Trophoblast cell (in vitro differentiated cells and primary cell): ENCODE results near the gene KHDC4.
A peak's percentile ranks its signal among the peaks of the same experiment; 100 is the strongest.

Source experiments
- DNase-seq, 2 donors: peaks; one replicate each; pipeline ENCODE4 v3.0.0-alpha.2; 2016
- H2AFZ ChIP-seq: 2 replicates; pipeline ENCODE4 v1.6.1; 2013; ENCODE audit warnings: low read length, moderate library complexity, mild to moderate bottlenecking; ENCODE audit not compliant: insufficient read depth, poor library complexity
- H2AK5ac ChIP-seq: 2 replicates; pipeline ENCODE4 v1.6.1; 2013; ENCODE audit warnings: mild to moderate bottlenecking, low read length
- H2BK120ac ChIP-seq: 2 replicates; pipeline ENCODE4 v1.6.1; 2013; ENCODE audit warnings: low read length, mild to moderate bottlenecking, moderate library complexity; ENCODE audit not compliant: insufficient read depth, poor library complexity
- H2BK12ac ChIP-seq: 2 replicates; pipeline ENCODE4 v1.6.1; 2013; ENCODE audit warnings: mild to moderate bottlenecking, low read length, moderate library complexity
- H2BK5ac ChIP-seq: 2 replicates; pipeline ENCODE4 v1.6.1; 2013; ENCODE audit warnings: low read length, low read depth, moderate library complexity, mild to moderate bottlenecking; ENCODE audit not compliant: poor library complexity
- H3K14ac ChIP-seq: 2 replicates; pipeline ENCODE4 v1.6.1; 2013; ENCODE audit warnings: mild to moderate bottlenecking, low read length
- H3K18ac ChIP-seq: 2 replicates; pipeline ENCODE4 v1.6.1; 2013; ENCODE audit warnings: mild to moderate bottlenecking, low read length
- H3K23ac ChIP-seq: 2 replicates; pipeline ENCODE4 v1.6.1; 2013; ENCODE audit warnings: low read length
- H3K27ac ChIP-seq: 2 replicates; pipeline ENCODE4 v1.5.1; 2013; ENCODE audit warnings: low read depth, mild to moderate bottlenecking, inconsistent platforms, low read length, moderate library complexity
- H3K27me3 ChIP-seq: 2 replicates; pipeline ENCODE4 v1.6.1; 2013; ENCODE audit warnings: inconsistent platforms, mild to moderate bottlenecking, low read length, moderate library complexity; ENCODE audit not compliant: insufficient read depth
- H3K36me3 ChIP-seq, 2 experiments: 1 replicate in 1 of 2; 2 replicates in 1 of 2; pipeline ENCODE4 v1.6.1; 2013; ENCODE audit warnings: low read length in 2 of 2, mild to moderate bottlenecking in 2 of 2, moderate library complexity in 1 of 2; ENCODE audit not compliant: insufficient read depth in 2 of 2, control insufficient read depth in 1 of 2
- H3K4ac ChIP-seq: 2 replicates; pipeline ENCODE4 v1.6.1; 2013; ENCODE audit warnings: low read depth, mild to moderate bottlenecking, low read length, moderate library complexity
- H3K4me1 ChIP-seq, 2 experiments: 1 replicate in 1 of 2; 2 replicates in 1 of 2; pipeline ENCODE4 v1.6.1; 2013; ENCODE audit warnings: low read length in 2 of 2, mild to moderate bottlenecking in 2 of 2, moderate library complexity in 1 of 2; ENCODE audit not compliant: insufficient read depth in 2 of 2, control insufficient read depth in 1 of 2
- H3K4me2 ChIP-seq: 2 replicates; pipeline ENCODE4 v1.6.1; 2013; ENCODE audit warnings: inconsistent platforms, mild to moderate bottlenecking, low read length, moderate library complexity
- H3K4me3 ChIP-seq: 2 replicates; pipeline ENCODE4 v1.5.1; 2013; ENCODE audit warnings: mild to moderate bottlenecking, low read depth, low read length, inconsistent platforms
- H3K79me1 ChIP-seq: one replicate; pipeline ENCODE4 v1.6.1; 2013; ENCODE audit warnings: low read length
- H3K79me2 ChIP-seq: 2 replicates; pipeline ENCODE4 v1.6.1; 2013; ENCODE audit warnings: low read length, mild to moderate bottlenecking; ENCODE audit not compliant: control insufficient read depth, insufficient read depth, poor library complexity
- H3K9ac ChIP-seq: 2 replicates; pipeline ENCODE4 v1.6.1; 2013; ENCODE audit warnings: mild to moderate bottlenecking, low read length
- H3K9me3 ChIP-seq: 2 replicates; pipeline ENCODE4 v1.6.1; 2013; ENCODE audit warnings: low read depth, mild to moderate bottlenecking, control low read depth, inconsistent platforms, low read length; ENCODE audit not compliant: insufficient read depth
- H4K12ac ChIP-seq: 2 replicates; pipeline ENCODE4 v1.6.1; 2013; ENCODE audit warnings: low read depth, mild to moderate bottlenecking, low read length, moderate library complexity
- H4K8ac ChIP-seq: 2 replicates; pipeline ENCODE4 v1.6.1; 2013; ENCODE audit warnings: low read depth, mild to moderate bottlenecking, low read length, moderate library complexity
- H4K91ac ChIP-seq: one replicate; pipeline ENCODE4 v1.6.1; 2013; ENCODE audit warnings: low read depth, mild to moderate bottlenecking, low read length, moderate library complexity
- WGBS: extraction: QIAGEN DNeasy Blood & Tissue Kit; methylation state at CpG from one replicate; pipeline ENCODE4 v1.1.7; 2013; ENCODE audit warnings: missing lambda C conversion rate; ENCODE audit not compliant: insufficient read length, insufficient coverage; ENCODE audit errors: extremely low coverage; 5-methylcytosine and 5-hydroxymethylcytosine counted together

Gene KHDC4

GRCh38 chr1:155979597-155980343, 45.6 kb upstream of the KHDC4 start:
- H4K8ac ChIP-seq = peak overlapping the region; percentile 94
- peak overlapping the region; percentile 60 for H3K18ac ChIP-seq
- H4K12ac ChIP-seq = peak overlapping the region; percentile 76
- no peaks in the 10 kb centered on the region for H3K27me3 ChIP-seq
- peaks cover 32 to 46% of the 10 kb centered on the region in 2 experiments for H3K4me1 ChIP-seq
- no peak overlapping the region for H3K9ac ChIP-seq
- peak; percentile 31 to 40 for DNase-seq
- H3K36me3 ChIP-seq = no peaks in the 10 kb centered on the region
- no CpG with 5 or more reads among the region's 4 CpGs for WGBS
- peak overlapping the region; percentile 100 for H3K14ac ChIP-seq
- H2AK5ac ChIP-seq = peak overlapping the region; percentile 8
- H3K4me3 ChIP-seq = no peak overlapping the region
- peak overlapping the region; percentile 26 for H2BK120ac ChIP-seq
- peak overlapping the region; percentile 49 for H3K4ac ChIP-seq
- H3K27ac ChIP-seq = peak overlapping the region; percentile 94
- peak overlapping the region; percentile 99 for H4K91ac ChIP-seq
- peaks cover 31% of the 10 kb centered on the region for H3K79me1 ChIP-seq
- no peaks in the 10 kb centered on the region for H3K9me3 ChIP-seq
- H2BK12ac ChIP-seq = peak overlapping the region; percentile 81
- peak overlapping the region; percentile 87 for H2BK5ac ChIP-seq
- H3K23ac ChIP-seq = no peak overlapping the region
- H3K79me2 ChIP-seq = peaks cover 34% of the 10 kb centered on the region
- peak overlapping the region; percentile 84 for H3K4me2 ChIP-seq
- peak overlapping the region; percentile 4 for H2AFZ ChIP-seq

- no peak overlapping the region for H3K23ac ChIP-seq
- peak overlapping the region; percentile 81 for H2BK12ac ChIP-seq
- no peaks in the 10 kb centered on the region for H3K9me3 ChIP-seq
- H2BK5ac ChIP-seq = peak overlapping the region; percentile 87
- peak overlapping the region; percentile 94 for H4K8ac ChIP-seq
- peak overlapping the region; percentile 66 for H3K9ac ChIP-seq
- H3K27me3 ChIP-seq = no peaks in the 10 kb centered on the region
- H3K36me3 ChIP-seq = peaks cover 1 to 3% of the 10 kb centered on the region in 2 experiments
- peaks cover 40% of the 10 kb centered on the region for H3K79me2 ChIP-seq
- H2AK5ac ChIP-seq = peak overlapping the region; percentile 60
- H3K79me1 ChIP-seq = peaks cover 31% of the 10 kb centered on the region
- H3K14ac ChIP-seq = peak overlapping the region; percentile 100
- peak overlapping the region; percentile 99 for H4K91ac ChIP-seq
- peak overlapping the region; percentile 99 for H3K18ac ChIP-seq
- DNase-seq = peak in 1 of 2 donors; percentile 43
- peak overlapping the region; percentile 87 for H3K4me3 ChIP-seq
- peak overlapping the region; percentile 99 for H2BK120ac ChIP-seq
- H3K27ac ChIP-seq = peak overlapping the region; percentile 94
- H3K4ac ChIP-seq = peak overlapping the region; percentile 99
- no CpG with 5 or more reads among the region's 8 CpGs for WGBS
- peak overlapping the region; percentile 71 for H2AFZ ChIP-seq
- peaks cover 32 to 46% of the 10 kb centered on the region in 2 experiments for H3K4me1 ChIP-seq
- peak overlapping the region; percentile 76 for H4K12ac ChIP-seq
- peak overlapping the region; percentile 84 for H3K4me2 ChIP-seq
These were observed 44.8 kb upstream of the KHDC4 start for GRCh38 chr1:155978973-155979429.

GRCh38 chr1:155978325-155978972, 44.2 kb upstream of the KHDC4 start, which contains the start of gene ARHGEF2:
Gene ARHGEF2 (minus strand): TSS chr1:155978547. CDS start chr1:155978427, 120 bp downstream.
- H3K79me2 ChIP-seq = peaks cover 40% of the 10 kb centered on the region
- peak within 1 kb of the TSS; percentile 82 for H3K9ac ChIP-seq
- H3K23ac ChIP-seq = no peak within 1 kb of the TSS
- peak within 1 kb of the TSS; percentile 76 for H4K12ac ChIP-seq
- H3K27ac ChIP-seq = peak within 1 kb of the TSS; percentile 94
- peak; percentile 68 to 69 for DNase-seq
- H3K4me2 ChIP-seq = peak within 1 kb of the TSS; percentile 84
- peak within 1 kb of the TSS; percentile 99 for H4K91ac ChIP-seq
- peak within 1 kb of the TSS; percentile 94 for H4K8ac ChIP-seq
- no peaks in the 10 kb centered on the region for H3K27me3 ChIP-seq
- H3K14ac ChIP-seq = peak within 1 kb of the TSS; percentile 100
- peak within 1 kb of the TSS; percentile 92 for H2AK5ac ChIP-seq
- peak within 1 kb of the TSS; percentile 95 for H2BK5ac ChIP-seq
- H3K4me1 ChIP-seq = peaks cover 32 to 46% of the 10 kb centered on the region in 2 experiments
- no CpG with 5 or more reads among the region's 52 CpGs for WGBS
- peaks cover 31% of the 10 kb centered on the region for H3K79me1 ChIP-seq
- no peaks in the 10 kb centered on the region for H3K9me3 ChIP-seq
- peak within 1 kb of the TSS; percentile 99 for H2BK120ac ChIP-seq
- peak within 1 kb of the TSS; percentile 99 for H3K18ac ChIP-seq
- H3K36me3 ChIP-seq = peaks cover 3 to 4% of the 10 kb centered on the region in 2 experiments
- H3K4ac ChIP-seq = peak within 1 kb of the TSS; percentile 99
- H2AFZ ChIP-seq = peak within 1 kb of the TSS; percentile 96
- peak within 1 kb of the TSS; percentile 87 for H3K4me3 ChIP-seq
- H2BK12ac ChIP-seq = peak within 1 kb of the TSS; percentile 81

GRCh38 chr1:155977690-155978324, 43.6 kb upstream of the KHDC4 start:
- Histone ChIP-seq H3K9me3 (no peaks in the 10 kb centered on the region), H4K91ac (peak overlapping the region; percentile 99), H2BK120ac (peak overlapping the region; percentile 99), H3K4me1 (peaks cover 32 to 46% of the 10 kb centered on the region in 2 experiments), H3K23ac (no peak overlapping the region), H4K8ac (peak overlapping the region; percentile 94), H3K27ac (peak overlapping the region; percentile 94), H2BK12ac (peak overlapping the region; percentile 35), H3K4me3 (peak overlapping the region; percentile 87), H2BK5ac (peak overlapping the region; percentile 95), H3K9ac (peak overlapping the region; percentile 82), H3K14ac (peak overlapping the region; percentile 100), H2AK5ac (peak overlapping the region; percentile 92), H2AFZ (peak overlapping the region; percentile 96), H3K27me3 (no peaks in the 10 kb centered on the region), H3K18ac (peak overlapping the region; percentile 99), H4K12ac (peak overlapping the region; percentile 76), H3K4me2 (peak overlapping the region; percentile 84), H3K36me3 (peaks cover 3 to 4% of the 10 kb centered on the region in 2 experiments), H3K79me2 (peaks cover 40% of the 10 kb centered on the region), H3K4ac (peak overlapping the region; percentile 99), H3K79me1 (peaks cover 31% of the 10 kb centered on the region)
- no CpG with 5 or more reads among the region's 52 CpGs for WGBS
- peak in 1 of 2 donors; percentile 42 for DNase-seq
